Measurements from ENCODE around the gene SH3RF3. TPM values are rescaled to one million over a fixed set of nuclear protein-coding genes. Genes with fewer than 3 reads are reported as not detected.

SH3RF3 gene
- total RNA-seq, 1 donor from 2014 or later: 7.4 TPM

GRCh38 chr2:109261906-109262631 is 133.1 kb downstream of the SH3RF3 start:
- intact Hi-C loops (cut with DNase I): loop anchor here (10.0 kb wide), 1 partner anchor 137 kb away; the partner anchor contains the start of gene SH3RF3
- H3K9me3 ChIP-seq: no peaks in the 10 kb centered on the region
- no peaks in the 10 kb centered on the region for H3K36me3 ChIP-seq
- no peak for TF ChIP-seq CTCF (IDR thresholded peaks at IDR 0.05)
- no peak overlapping the region for H3K4me3 ChIP-seq
- DNase-seq (peak; percentile 50), ATAC-seq (no peak)
- H3K4me1 ChIP-seq: peaks cover 52% of the 10 kb centered on the region
- no peaks in the 10 kb centered on the region for H3K27me3 ChIP-seq
- H3K27ac ChIP-seq: no peak overlapping the region

GRCh38 chr2:109264595-109265328 is 135.8 kb downstream of the SH3RF3 start:
- no peak for TF ChIP-seq CTCF (IDR thresholded peaks at IDR 0.05)
- H3K36me3 ChIP-seq: no peaks in the 10 kb centered on the region
- peak; percentile 22 for ATAC-seq
- peaks cover 48% of the 10 kb centered on the region for H3K4me1 ChIP-seq
- peak; percentile 71 for DNase-seq
- intact Hi-C loops (cut with DNase I): loop anchor here (10.0 kb wide), 1 partner anchor 140 kb away; the partner anchor contains the start of gene SH3RF3
- no peaks in the 10 kb centered on the region for H3K27me3 ChIP-seq
- H3K27ac ChIP-seq: no peak overlapping the region
- H3K4me3 ChIP-seq: no peak overlapping the region
- H3K9me3 ChIP-seq: no peaks in the 10 kb centered on the region

- Histone ChIP-seq H3K27ac (no peak overlapping the region), H3K27me3 (no peaks in the 10 kb centered on the region), H3K4me1 (peaks cover 54% of the 10 kb centered on the region), H3K9me3 (no peaks in the 10 kb centered on the region), H3K4me3 (no peak overlapping the region), H3K36me3 (no peaks in the 10 kb centered on the region)
- TF ChIP-seq CTCF (IDR thresholded peaks at IDR 0.05): no peak
- DNase-seq (peak; percentile 43), ATAC-seq (no peak)
- intact Hi-C loops (cut with DNase I): loop anchor here (10.0 kb wide), 1 partner anchor 141 kb away; the partner anchor contains the start of gene SH3RF3
These were observed 136.4 kb downstream of the SH3RF3 start for GRCh38 chr2:109265369-109265768.

GRCh38 chr2:109265953-109266352 is 136.9 kb downstream of the SH3RF3 start:
- DNase-seq: no peak

GRCh38 chr2:109266496-109266895 is 137.5 kb downstream of the SH3RF3 start:
- peaks cover 56% of the 10 kb centered on the region for H3K4me1 ChIP-seq
- intact Hi-C loops (cut with DNase I): loop anchor here (10.0 kb wide), 1 partner anchor 142 kb away; the partner anchor contains the start of gene SH3RF3
- no peak for ATAC-seq

More at GRCh38 chr2:109265953-109266352, 136.9 kb downstream of the SH3RF3 start:
- TF ChIP-seq CTCF (IDR thresholded peaks at IDR 0.05): no peak
- Histone ChIP-seq H3K36me3 (no peaks in the 10 kb centered on the region), H3K9me3 (no peaks in the 10 kb centered on the region), H3K4me3 (no peak overlapping the region), H3K4me1 (peaks cover 55% of the 10 kb centered on the region), H3K27ac (no peak overlapping the region), H3K27me3 (no peaks in the 10 kb centered on the region)
- intact Hi-C loops (cut with DNase I): loop anchor here (10.0 kb wide), 1 partner anchor 141 kb away; the partner anchor contains the start of gene SH3RF3
- no peak for ATAC-seq

More at GRCh38 chr2:109266496-109266895, 137.5 kb downstream of the SH3RF3 start:
- H3K4me3 ChIP-seq: no peak overlapping the region
- no peak overlapping the region for H3K27ac ChIP-seq
- H3K27me3 ChIP-seq: no peaks in the 10 kb centered on the region
- H3K9me3 ChIP-seq: no peaks in the 10 kb centered on the region
- DNase-seq: peak; percentile 30
- no peak for TF ChIP-seq CTCF (IDR thresholded peaks at IDR 0.05)
- H3K36me3 ChIP-seq: no peaks in the 10 kb centered on the region
